HCT116 (cell line): Measurements from ENCODE around the gene ZBTB1. TPM values are rescaled to one million over a fixed set of nuclear protein-coding genes. Genes with fewer than 3 reads are reported as not detected.

Source experiments
- ATAC-seq: fragments of 200-7000 bp; cut with Tn5 transposase; 2 replicates; pipeline ENCODE4 v1.9.1; 2020; ENCODE audit warnings: mild to moderate bottlenecking, moderate library complexity
- BruUV-seq: library from RNA; stranded (reverse); fragments of 400-500 nt; replicated peaks from 2 replicates; lab custom pipeline; 2021; lab: Mats Ljungman, UMichigan
- CTCF ChIA-PET: fragments of 300-600 bp; sonication (Branson Sonifier 250); formaldehyde crosslinking; loops from one replicate; lab custom pipeline; 2021; ENCODE audit warnings: antibody characterized with exemption; lab: Charles Lee
- POLR2A ChIA-PET: fragments of 300-600, 350-600 bp; sonication (Branson Sonifier 250); formaldehyde crosslinking; loops from one replicate; lab custom pipeline; 2021; ENCODE audit warnings: antibody characterized with exemption; lab: Charles Lee
- RAD21 ChIA-PET, 2 experiments: fragments of 300-600 bp; sonication (Branson Sonifier 250); formaldehyde crosslinking; loops; one replicate each; lab custom pipeline; 2023; ENCODE audit warnings: low total read pairs in 2 of 2; ENCODE audit not compliant: uncharacterized antibody in 2 of 2, unreplicated experiment in 2 of 2, low non-redundant PET in 1 of 2; lab: Charles Lee
- DNase-seq: peaks from one replicate; pipeline ENCODE4 v3.0.0-alpha.2; 2010; ENCODE audit warnings: low read depth, low spot score
- H2AFZ ChIP-seq: fragments of 200-600 bp; shearing (Covaris generic), sonication (generic); 2 replicates; pipeline ENCODE4 v1.6.1; 2017; ENCODE audit warnings: low read depth, mixed run types, mixed read lengths, antibody characterized with exemption, low read length; ENCODE audit not compliant: poor library complexity, severe bottlenecking
- H3K27ac ChIP-seq: 2 replicates; pipeline ENCODE4 v1.5.1; 2012; ENCODE audit warnings: low read depth, low read length
- H3K27me3 ChIP-seq: fragments of 200-600 bp; sonication (generic); 2 replicates; pipeline ENCODE4 v1.6.1; 2016; ENCODE audit warnings: mixed run types, low read length, mixed read lengths; ENCODE audit not compliant: insufficient read depth
- H3K36me3 ChIP-seq, 2 experiments: fragments of 200-500 bp in 1 of 2; fragments of 200-600 bp in 1 of 2; sonication (Bioruptor generic) in 1 of 2; sonication (generic) in 1 of 2; 2 replicates each; pipeline versions ENCODE4 v1.5.1 to v1.6.1; 2014 to 2016; ENCODE audit warnings: low read length in 2 of 2, inconsistent platforms in 1 of 2, mixed read lengths in 1 of 2, mixed run types in 1 of 2; ENCODE audit not compliant: insufficient read depth in 2 of 2, control insufficient read depth in 1 of 2
- H3K4me1 ChIP-seq, 2 experiments: fragments of 200-600 bp in 1 of 2; sonication (generic) in 1 of 2; 2 replicates each; pipeline versions ENCODE4 v1.5.1 to v1.6.1; 2012 to 2017; ENCODE audit warnings: low read length in 2 of 2, inconsistent platforms in 1 of 2, mild to moderate bottlenecking in 1 of 2, mixed read lengths in 1 of 2, mixed run types in 1 of 2, moderate library complexity in 1 of 2; ENCODE audit not compliant: insufficient read depth in 2 of 2, control insufficient read depth in 1 of 2
- H3K4me2 ChIP-seq: fragments of 200-600 bp; sonication (generic); 2 replicates; pipeline ENCODE4 v1.6.1; 2017; ENCODE audit warnings: mixed run types, low read length, mixed read lengths
- H3K4me3 ChIP-seq, 2 experiments: fragments of 200-600 bp in 1 of 2; sonication (generic) in 1 of 2; replicated peaks in 1 of 2; 2 replicates each; pipeline ENCODE4 v1.5.1; 2011 to 2016; ENCODE audit warnings: low read length in 2 of 2, control low read depth in 1 of 2, low read depth in 1 of 2, mild to moderate bottlenecking in 1 of 2, mixed read lengths in 1 of 2, mixed run types in 1 of 2
- H3K79me2 ChIP-seq: fragments of 200-600 bp; sonication (generic); 2 replicates; pipeline ENCODE4 v1.6.1; 2017; ENCODE audit warnings: mild to moderate bottlenecking, mixed run types, low read length, moderate library complexity, mixed read lengths; ENCODE audit not compliant: insufficient read depth
- H3K9ac ChIP-seq: fragments of 200-600 bp; sonication (generic); 2 replicates; pipeline ENCODE4 v1.6.1; 2016; ENCODE audit warnings: low read length, mixed read lengths
- H3K9me2 ChIP-seq: fragments of 200-600 bp; sonication (generic), shearing (Covaris generic); 2 replicates; pipeline ENCODE4 v1.6.1; 2017; ENCODE audit warnings: mixed run types, mild to moderate bottlenecking, moderate library complexity; ENCODE audit not compliant: insufficient read depth
- H3K9me3 ChIP-seq, 2 experiments: fragments of 200-500 bp in 1 of 2; fragments of 200-600 bp in 1 of 2; sonication (Bioruptor generic) in 1 of 2; sonication (generic) in 1 of 2; 2 replicates each; pipeline ENCODE4 v1.6.1; 2014 to 2017; ENCODE audit warnings: low read length in 2 of 2, mixed read lengths in 2 of 2, inconsistent platforms in 1 of 2, low read depth in 1 of 2, mild to moderate bottlenecking in 1 of 2, mixed run types in 1 of 2, moderate library complexity in 1 of 2; ENCODE audit not compliant: control insufficient read depth in 1 of 2, insufficient read depth in 1 of 2
- H4K20me1 ChIP-seq: fragments of 200-600 bp; sonication (generic), shearing (Covaris generic); 2 replicates; pipeline ENCODE4 v1.6.1; 2017; ENCODE audit warnings: mixed run types, mild to moderate bottlenecking, moderate library complexity; ENCODE audit not compliant: insufficient read depth
- CEBPB ChIP-seq: IDR thresholded peaks from 2 replicates; pipeline ENCODE4 v1.6.1; 2012; ENCODE audit warnings: low read depth
- CTCF ChIP-seq, 3 experiments: fragments of 200-600 bp in 1 of 3; sonication (generic) in 1 of 3; IDR thresholded peaks in 2 of 3; conservative IDR thresholded peaks in 1 of 3; 2 replicates each; pipeline ENCODE4 v1.5.1; 2012 to 2017; ENCODE audit warnings: low read depth in 2 of 3, low read length in 2 of 3, antibody characterized with exemption in 1 of 3, borderline replicate concordance in 1 of 3, control low read depth in 1 of 3, mild to moderate bottlenecking in 1 of 3, mixed read lengths in 1 of 3, mixed run types in 1 of 3, moderate library complexity in 1 of 3; ENCODE audit not compliant: insufficient read depth in 1 of 3
- EGR1 ChIP-seq: IDR thresholded peaks from 2 replicates; pipeline ENCODE4 v1.6.1; 2012; ENCODE audit warnings: low read depth
- ELF1 ChIP-seq: IDR thresholded peaks from 2 replicates; pipeline ENCODE4 v1.6.1; 2012; ENCODE audit warnings: low read depth, borderline replicate concordance
- EZH2 ChIP-seq: fragments of 200-600 bp; sonication (generic); IDR thresholded peaks from 2 replicates; pipeline ENCODE4 v1.6.1; 2017; ENCODE audit warnings: antibody characterized with exemption, mixed run types
- FOSL1 ChIP-seq: IDR thresholded peaks from 2 replicates; pipeline ENCODE4 v1.6.1; 2012; ENCODE audit warnings: low read depth
- JUND ChIP-seq: IDR thresholded peaks from 2 replicates; pipeline ENCODE4 v1.6.1; 2012
- MAX ChIP-seq: IDR thresholded peaks from 2 replicates; pipeline ENCODE4 v1.6.1; 2012
- POLR2AphosphoS5 ChIP-seq: IDR thresholded peaks from 2 replicates; pipeline ENCODE4 v1.6.1; 2011; ENCODE audit warnings: mild to moderate bottlenecking, low read depth, low read length, moderate library complexity
- RAD21 ChIP-seq: IDR thresholded peaks from 2 replicates; pipeline ENCODE4 v1.6.1; 2012; ENCODE audit warnings: low read depth, mild to moderate bottlenecking
- SIN3A ChIP-seq: IDR thresholded peaks from 2 replicates; pipeline ENCODE4 v1.6.1; 2012; ENCODE audit warnings: low read depth
- SP1 ChIP-seq: IDR thresholded peaks from 2 replicates; pipeline ENCODE4 v1.6.1; 2012; ENCODE audit warnings: low read depth
- SRF ChIP-seq: IDR thresholded peaks from 2 replicates; pipeline ENCODE4 v1.6.1; 2012; ENCODE audit warnings: low read depth
- TCF7L2 ChIP-seq: IDR thresholded peaks from 2 replicates; pipeline ENCODE4 v1.7.0; 2011; ENCODE audit warnings: borderline replicate concordance, inconsistent platforms; ENCODE audit not compliant: insufficient read depth, insufficient read length; ENCODE audit errors: extremely low read depth
- YY1 ChIP-seq: IDR thresholded peaks from 2 replicates; pipeline ENCODE4 v1.6.1; 2011; ENCODE audit warnings: low read length, low read depth, moderate library complexity, mild to moderate bottlenecking; ENCODE audit not compliant: insufficient replicate concordance; ENCODE audit errors: extremely low read depth
- ZBTB33 ChIP-seq: IDR thresholded peaks from 2 replicates; pipeline ENCODE4 v1.6.1; 2011; ENCODE audit warnings: mild to moderate bottlenecking, low read length, moderate library complexity; ENCODE audit not compliant: insufficient replicate concordance; ENCODE audit errors: extremely low read depth
- intact Hi-C: fragments of 100-400 bp; cut with micrococcal nuclease; formaldehyde crosslinking; loops from 2 replicates; pipeline ENCODE4 v1.10.0; 2022
- total RNA-seq: library from RNA; stranded (reverse); gene quantifications from one replicate; pipeline ENCODE4 v1.2.1, GENCODE V29; 2021; ENCODE audit not compliant: unreplicated experiment

Gene ZBTB1
- total RNA-seq, 1 experiment from 2014 or later = 20.6 TPM

GRCh38 chr14:64566651-64567122 lies 62.1 kb downstream of the ZBTB1 start:
- H3K9me3 ChIP-seq = no peaks in the 10 kb centered on the region
- H3K27me3 ChIP-seq = no peaks in the 10 kb centered on the region
- no peak overlapping the region for H3K4me2 ChIP-seq
- no peak for TF ChIP-seq SP1
- no peak for TF ChIP-seq EGR1
- no peak for TF ChIP-seq EZH2
- TF ChIP-seq RAD21 = no peak
- no peak for TF ChIP-seq ZBTB33
- TF ChIP-seq SIN3A = no peak
- no peak for TF ChIP-seq YY1
- no peaks in the 10 kb centered on the region for H4K20me1 ChIP-seq
- ATAC-seq (peak; percentile 21; the same call in 1 of the 2 replicates), DNase-seq (no peak)
- no peak overlapping the region for H3K27ac ChIP-seq
- BruUV-seq = no TSS peak
- CTCF ChIA-PET = no interaction called here
- H3K79me2 ChIP-seq = no peaks in the 10 kb centered on the region
- no peaks in the 10 kb centered on the region for H3K36me3 ChIP-seq
- RAD21 ChIA-PET = no interaction called here
- no peak overlapping the region for H3K4me3 ChIP-seq
- H3K4me1 ChIP-seq = peaks cover 18 to 19% of the 10 kb centered on the region in 2 experiments
- H2AFZ ChIP-seq = no peak overlapping the region
- H3K9ac ChIP-seq = no peak overlapping the region
- intact Hi-C loops = no loop called here
- no peaks in the 10 kb centered on the region for H3K9me2 ChIP-seq
- POLR2A ChIA-PET = no interaction called here

- ChIA-PET CTCF (interaction anchor here (0.7 to 1.0 kb wide), 2 partner anchors 8 to 19 kb away, joined by 3 read pairs; no protein-coding TSS in a partner anchor), POLR2A (no interaction called here), RAD21 (no interaction called here)
- H3K4me2 ChIP-seq = peak overlapping the region; percentile 67
- peak overlapping the region; percentile 24 for H3K9ac ChIP-seq
- no peaks in the 10 kb centered on the region for H4K20me1 ChIP-seq
- BruUV-seq = no TSS peak
- DNase-seq (peak; percentile 62), ATAC-seq (peak; percentile 92)
- H3K27ac ChIP-seq = peak overlapping the region; percentile 60
- no peaks in the 10 kb centered on the region for H3K27me3 ChIP-seq
- no peaks in the 10 kb centered on the region for H3K9me3 ChIP-seq
- H2AFZ ChIP-seq = peak overlapping the region; percentile 92
- no peaks in the 10 kb centered on the region for H3K79me2 ChIP-seq
- no peaks in the 10 kb centered on the region for H3K9me2 ChIP-seq
- peak overlapping the region in 1 of 2 experiments; percentile 10; a peak in 1 of 4 replicates for H3K4me3 ChIP-seq
- intact Hi-C loops = no loop called here
- H3K36me3 ChIP-seq = no peaks in the 10 kb centered on the region
- H3K4me1 ChIP-seq = peaks cover 18 to 19% of the 10 kb centered on the region in 2 experiments
- TF ChIP-seq RAD21 (no peak), ELF1 (no peak), POLR2AphosphoS5 (peak; percentile 34), SRF (no peak), CTCF (IDR thresholded peaks at IDR 0.05 in 2 of 3, conservative IDR thresholded peaks at IDR 0.05 in 1 of 3; ENCODE audit: borderline replicate concordance in 1 of 3, insufficient read depth in 1 of 3, low read depth in 2 of 3, low read length in 2 of 3) (no peak), TCF7L2 (no peak), FOSL1 (peak; percentile 66; the same call in 1 of the 2 replicates), MAX (peak; percentile 53; the same call in 1 of the 2 replicates), JUND (peak; percentile 75), YY1 (no peak), CEBPB (peak; percentile 75)
Observed at GRCh38 chr14:64569138-64569631, 64.6 kb downstream of the ZBTB1 start.
